Aortic smooth muscle cell (primary cell): ENCODE measurements around the gene KRTAP6-3. TPM values are rescaled to one million over a fixed set of nuclear protein-coding genes. Genes with fewer than 3 reads are reported as not detected.

Source experiments
- total RNA-seq: library from RNA; depleted of rRNA; stranded (reverse); fragments of >200 nt; gene quantifications from 2 replicates; pipeline ENCODE4 v1.2.3, GENCODE V29; 2014

The KRTAP6-3 gene, protein sequence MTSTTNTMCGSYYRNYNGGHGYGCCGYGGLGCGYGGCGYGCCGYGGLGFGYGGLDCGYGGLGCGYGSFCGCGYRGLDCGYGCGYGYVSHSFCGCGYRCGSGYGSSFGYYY
- total RNA-seq = not detected in 2 replicates

GRCh38 chr21:30592140-30592539 lies at the start of gene KRTAP6-3:
TSS of gene KRTAP6-3 (plus strand) at chr21:30592440. CDS start at chr21:30592446, 6 bp downstream.

DNA sequence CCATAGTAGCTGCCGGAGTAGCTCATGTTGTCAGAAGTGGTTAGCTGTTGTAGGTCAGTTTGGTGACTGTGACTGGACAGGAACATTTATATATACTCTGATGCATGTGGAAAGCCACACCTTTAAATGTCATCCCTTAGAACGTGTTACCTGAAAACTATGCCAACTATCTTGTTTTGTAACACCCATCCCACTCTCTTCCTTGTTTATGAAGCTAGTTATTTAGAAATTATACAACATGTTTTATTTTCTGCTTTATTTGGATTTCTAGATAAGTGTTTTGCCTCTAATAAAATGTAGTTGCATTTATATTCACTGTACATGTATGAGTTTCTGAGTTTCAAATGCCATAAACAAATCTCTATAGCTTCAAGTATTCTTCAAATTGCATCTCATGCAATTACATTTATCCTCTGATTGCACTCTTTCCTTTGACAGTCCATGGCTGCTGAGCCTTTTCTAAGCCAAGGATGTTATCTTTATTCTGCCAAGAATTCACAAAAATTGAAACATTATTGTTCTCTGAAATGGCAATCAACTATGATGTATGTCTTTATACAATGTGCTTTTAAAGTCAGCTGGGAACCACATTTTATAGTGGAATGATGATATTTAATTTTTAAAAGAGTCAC lies 30.9 kb upstream of the KRTAP6-3 start, which contains the start of gene KRTAP19-7:
TSS of gene KRTAP19-7 (minus strand) at position 51 of the 632 bp plus-strand sequence. CDS start at position 26, 25 bp downstream.

GRCh38 chr21:30590297-30590696 lies 1.9 kb upstream of the KRTAP6-3 start, which contains the start of gene KRTAP22-2:
TSS of gene KRTAP22-2 (minus strand) at chr21:30590397.

DNA sequence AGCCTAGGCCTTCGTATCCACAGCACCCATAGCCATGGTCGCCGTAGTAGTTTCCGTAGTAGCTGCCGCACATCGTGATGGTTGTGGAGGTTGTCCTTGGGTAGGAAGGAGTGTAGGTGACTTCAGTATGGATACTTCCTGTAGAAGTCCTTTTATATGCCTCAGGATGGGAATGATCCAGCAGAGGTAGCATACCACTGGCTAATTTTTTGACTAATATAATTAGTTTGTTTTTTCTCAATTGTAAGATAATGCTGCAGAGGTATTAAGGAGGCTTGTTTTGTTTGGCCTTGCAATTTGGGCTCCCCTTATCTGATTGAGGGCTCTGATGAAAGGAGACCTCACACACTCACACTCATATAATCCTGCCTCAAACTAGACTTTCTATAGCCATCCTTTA lies 6.6 kb downstream of the KRTAP6-3 start, which contains the start of gene KRTAP6-2:
TSS of gene KRTAP6-2 (minus strand) at position 101 of the 400 bp plus-strand sequence. CDS start at position 73, 28 bp downstream.

GRCh38 chr21:30600787-30601186 lies 8.5 kb downstream of the KRTAP6-3 start, which contains the start of gene KRTAP22-1:
TSS of gene KRTAP22-1 (plus strand) at chr21:30601087.

GRCh38 chr21:30613836-30614235 lies 21.6 kb downstream of the KRTAP6-3 start, which contains the start of gene KRTAP6-1:
TSS of gene KRTAP6-1 (minus strand) at chr21:30613930. CDS start at chr21:30613904, 26 bp downstream.

DNA sequence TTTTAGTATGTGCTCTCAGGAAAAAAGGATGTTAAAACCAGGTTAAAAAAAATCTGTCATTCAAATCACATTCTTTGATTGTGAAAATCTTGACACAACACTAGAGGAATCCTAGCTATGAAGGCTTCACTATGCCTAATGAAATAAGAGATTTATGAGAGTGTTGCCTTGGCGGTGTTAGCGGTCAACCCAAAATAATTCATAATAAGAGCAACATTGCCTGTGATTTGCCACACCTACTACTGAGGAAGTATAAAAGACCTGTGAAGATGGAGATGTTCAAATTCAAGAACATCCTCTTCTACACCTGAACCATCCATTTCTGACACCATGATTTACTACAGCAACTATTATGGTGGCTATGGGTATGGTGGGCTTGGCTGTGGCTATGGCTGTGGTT lies 23.9 kb downstream of the KRTAP6-3 start, which contains the start of gene KRTAP20-1:
TSS of gene KRTAP20-1 (plus strand) at position 301 of the 400 bp plus-strand sequence. CDS start at position 331, 30 bp downstream.

GRCh38 chr21:30620522-30620921 lies 28.3 kb downstream of the KRTAP6-3 start, which contains the start of gene KRTAP20-4:
TSS of gene KRTAP20-4 (plus strand) at chr21:30620627.

GRCh38 chr21:30634906-30635305 lies 42.7 kb downstream of the KRTAP6-3 start, which contains the start of gene KRTAP20-2:
TSS of gene KRTAP20-2 (plus strand) at chr21:30635206. CDS start at chr21:30635264, 58 bp downstream.

DNA sequence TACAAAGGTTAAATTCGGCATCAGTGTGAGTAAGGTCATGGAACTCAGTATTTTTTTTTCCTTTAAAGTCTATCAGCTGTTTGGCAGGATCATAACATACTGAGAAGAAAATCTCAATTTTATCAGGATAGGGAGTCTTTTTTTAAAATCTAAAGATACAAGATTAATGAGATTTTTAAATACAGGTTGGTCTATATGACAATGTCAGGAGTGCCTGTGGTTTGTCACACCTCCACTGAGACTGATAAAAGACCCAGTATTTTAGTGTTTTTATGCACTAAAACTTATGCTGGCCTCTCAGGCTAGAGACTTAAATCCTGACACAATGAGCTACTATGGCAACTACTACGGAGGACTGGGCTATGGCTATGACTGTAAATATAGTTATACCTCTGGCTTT lies 50.3 kb downstream of the KRTAP6-3 start, which contains the start of gene KRTAP20-3:
TSS of gene KRTAP20-3 (plus strand) at position 301 of the 400 bp plus-strand sequence.

Other genes with a start within 250 kb of the KRTAP6-3 start
- gene KRTAP23-1, start 243.8 kb upstream of the KRTAP6-3 start, total RNA-seq = not detected in 2 replicates
- not detected in 2 replicates for gene KRTAP13-2, start 220.2 kb upstream of the KRTAP6-3 start, total RNA-seq
- gene KRTAP13-1, start 196.4 kb upstream of the KRTAP6-3 start, total RNA-seq = not detected in 2 replicates
- gene KRTAP13-3, start 166.5 kb upstream of the KRTAP6-3 start, total RNA-seq = not detected in 2 replicates
- gene KRTAP13-4, start 162.2 kb upstream of the KRTAP6-3 start, total RNA-seq = not detected in 2 replicates
- not detected in 2 replicates for gene KRTAP15-1, start 152.2 kb upstream of the KRTAP6-3 start, total RNA-seq
- not detected in 2 replicates for gene KRTAP19-1, start 112.1 kb upstream of the KRTAP6-3 start, total RNA-seq
- not detected in 2 replicates for gene KRTAP19-2, start 105.0 kb upstream of the KRTAP6-3 start, total RNA-seq
- gene KRTAP19-3, start 100.4 kb upstream of the KRTAP6-3 start, total RNA-seq = not detected in 2 replicates
- gene KRTAP19-4, start 95.3 kb upstream of the KRTAP6-3 start, total RNA-seq = not detected in 2 replicates
- not detected in 2 replicates for gene KRTAP19-5, start 90.3 kb upstream of the KRTAP6-3 start, total RNA-seq
- not detected in 2 replicates for gene KRTAP19-6, start 50.6 kb upstream of the KRTAP6-3 start, total RNA-seq
- gene KRTAP19-7, start 31.1 kb upstream of the KRTAP6-3 start, total RNA-seq = not detected in 2 replicates
- not detected in 2 replicates for gene KRTAP22-2, start 2.0 kb upstream of the KRTAP6-3 start, total RNA-seq
- not detected in 2 replicates for gene KRTAP6-2, start 6.5 kb downstream of the KRTAP6-3 start, total RNA-seq
- gene KRTAP22-1, start 8.6 kb downstream of the KRTAP6-3 start, total RNA-seq = not detected in 2 replicates
- not detected in 2 replicates for gene KRTAP6-1, start 21.5 kb downstream of the KRTAP6-3 start, total RNA-seq
- gene KRTAP20-1, start 24.0 kb downstream of the KRTAP6-3 start, total RNA-seq = not detected in 2 replicates
- not detected in 2 replicates for gene KRTAP20-4, start 28.2 kb downstream of the KRTAP6-3 start, total RNA-seq
- not detected in 2 replicates for gene KRTAP20-2, start 42.8 kb downstream of the KRTAP6-3 start, total RNA-seq
- gene KRTAP20-3, start 50.4 kb downstream of the KRTAP6-3 start, total RNA-seq = not detected in 2 replicates
- gene KRTAP21-3, start 126.3 kb downstream of the KRTAP6-3 start, total RNA-seq = not detected in 2 replicates
- not detected in 2 replicates for gene KRTAP21-2, start 154.8 kb downstream of the KRTAP6-3 start, total RNA-seq
- not detected in 2 replicates for gene KRTAP21-1, start 163.0 kb downstream of the KRTAP6-3 start, total RNA-seq
- not detected in 2 replicates for gene KRTAP8-1, start 220.8 kb downstream of the KRTAP6-3 start, total RNA-seq
- gene KRTAP7-1, start 237.3 kb downstream of the KRTAP6-3 start, total RNA-seq = not detected in 2 replicates